HG03457 (cell line): ENCODE measurements around the gene NR1H2.
A peak's percentile ranks its signal among the peaks of the same experiment; 100 is the strongest.
"Not testable (repeated sequence)": the region's sequence is repeated elsewhere in the genome, so short reads cannot be mapped to it uniquely, and the experiment has no call there.

ENCODE experiments used
- ATAC-seq: cut with Tn5 transposase; IDR thresholded peaks from one replicate; pipeline ENCODE4 v1.9.1; 2021; ENCODE audit warnings: moderate number of reproducible peaks; ENCODE audit not compliant: unreplicated experiment

The NR1H2 gene

GRCh38 chr19:50377517-50377916 lies 1.3 kb downstream of the NR1H2 start:
- ATAC-seq = no peak

- ATAC-seq = no peak
Observed at GRCh38 chr19:50378169-50378862, 2.1 kb downstream of the NR1H2 start.

- ATAC-seq = no peak
Observed at GRCh38 chr19:50378863-50379236, 2.6 kb downstream of the NR1H2 start.

GRCh38 chr19:50379602-50380001 lies 3.3 kb downstream of the NR1H2 start:
- no peak for ATAC-seq

- no peak for ATAC-seq
Observed at GRCh38 chr19:50380137-50380536, 3.9 kb downstream of the NR1H2 start.

- no peak for ATAC-seq
Observed at GRCh38 chr19:50380751-50381151, 4.5 kb downstream of the NR1H2 start.

- ATAC-seq = no peak
Observed at GRCh38 chr19:50381881-50382729, 5.8 kb downstream of the NR1H2 start.

GRCh38 chr19:50383001-50383851 lies 7.0 kb downstream of the NR1H2 start:
- ATAC-seq = peak; percentile 1

- ATAC-seq = peak; percentile 69
Observed at GRCh38 chr19:50383852-50384684, 7.8 kb downstream of the NR1H2 start, which contains the start of gene POLD1. Gene POLD1 (plus strand): TSS chr19:50384347. CDS start chr19:50398852, 14,505 bp downstream.

GRCh38 chr19:50384685-50385535 lies 8.7 kb downstream of the NR1H2 start:
- peak; percentile 1 for ATAC-seq

- ATAC-seq = no peak
Observed at GRCh38 chr19:50387176-50387867, 11.1 kb downstream of the NR1H2 start.

GRCh38 chr19:50387868-50388245 lies 11.6 kb downstream of the NR1H2 start:
- ATAC-seq = no peak

- not testable (repeated sequence) for ATAC-seq
Observed at GRCh38 chr19:50390295-50390694, 14.0 kb downstream of the NR1H2 start.

GRCh38 chr19:50390952-50391351 lies 14.7 kb downstream of the NR1H2 start:
- not testable (repeated sequence) for ATAC-seq

- no peak for ATAC-seq
Observed at GRCh38 chr19:50392759-50393158, 16.5 kb downstream of the NR1H2 start.

GRCh38 chr19:50393589-50393988 lies 17.3 kb downstream of the NR1H2 start:
- no peak for ATAC-seq

GRCh38 chr19:50394017-50394416 lies 17.8 kb downstream of the NR1H2 start:
- no peak for ATAC-seq

- ATAC-seq = no peak
Observed at GRCh38 chr19:50398675-50399367, 22.6 kb downstream of the NR1H2 start.
